H9 (cell line): ENCODE data around the gene ERC1. TPM values are rescaled to one million over a fixed set of nuclear protein-coding genes. Genes with fewer than 3 reads are reported as not detected.

Experiments used
- DNase-seq: peaks from one replicate; pipeline ENCODE4 v3.0.0-alpha.2; 2017
- H2AFZ ChIP-seq: one replicate; pipeline ENCODE4 v1.6.1; 2013; ENCODE audit warnings: mild to moderate bottlenecking, low read length, control low read depth, moderate library complexity
- H2AK5ac ChIP-seq: 2 replicates; pipeline ENCODE4 v1.6.1; 2013; ENCODE audit warnings: low read length, control low read depth, mixed read lengths; ENCODE audit not compliant: insufficient read length
- H2BK120ac ChIP-seq: one replicate; pipeline ENCODE4 v1.6.1; 2013; ENCODE audit warnings: low read depth, mild to moderate bottlenecking, low read length, control low read depth, inconsistent platforms; ENCODE audit not compliant: poor library complexity, severe bottlenecking
- H2BK12ac ChIP-seq: 2 replicates; pipeline ENCODE4 v1.6.1; 2013; ENCODE audit warnings: low read length, control low read depth, mixed read lengths, low read depth; ENCODE audit not compliant: insufficient read length
- H2BK15ac ChIP-seq: 2 replicates; pipeline ENCODE4 v1.6.1; 2013; ENCODE audit warnings: low read depth, low read length, control low read depth
- H2BK20ac ChIP-seq: one replicate; pipeline ENCODE4 v1.6.1; 2013; ENCODE audit warnings: low read depth, mild to moderate bottlenecking, low read length, control low read depth, inconsistent platforms; ENCODE audit not compliant: poor library complexity, severe bottlenecking
- H2BK5ac ChIP-seq: 2 replicates; pipeline ENCODE4 v1.6.1; 2013; ENCODE audit warnings: low read length, control low read depth, mixed read lengths; ENCODE audit not compliant: insufficient read length
- H3K14ac ChIP-seq: 2 replicates; pipeline ENCODE4 v1.6.1; 2013; ENCODE audit warnings: low read length, control low read depth; ENCODE audit not compliant: insufficient read depth
- H3K18ac ChIP-seq: 2 replicates; pipeline ENCODE4 v1.6.1; 2013; ENCODE audit warnings: low read depth, mild to moderate bottlenecking, mixed read lengths, low read length, control low read depth; ENCODE audit not compliant: insufficient read length
- H3K23ac ChIP-seq: 2 replicates; pipeline ENCODE4 v1.6.1; 2013; ENCODE audit warnings: low read length, control low read depth, mixed read lengths, low read depth; ENCODE audit not compliant: insufficient read length
- H3K23me2 ChIP-seq: 2 replicates; pipeline ENCODE4 v1.6.1; 2013; ENCODE audit warnings: low read depth, mild to moderate bottlenecking, mixed read lengths, low read length, control low read depth; ENCODE audit not compliant: insufficient read length, poor library complexity, severe bottlenecking
- H3K27ac ChIP-seq: 2 replicates; pipeline ENCODE4 v1.5.1; 2013; ENCODE audit warnings: low read length, control low read depth, mixed read lengths, low read depth; ENCODE audit not compliant: insufficient read length
- H3K27me3 ChIP-seq: 2 replicates; pipeline ENCODE4 v1.6.1; 2013; ENCODE audit warnings: low read length, control low read depth, inconsistent platforms; ENCODE audit not compliant: insufficient read depth
- H3K4ac ChIP-seq: 2 replicates; pipeline ENCODE4 v1.6.1; 2013; ENCODE audit warnings: low read depth, mild to moderate bottlenecking, control low read depth, inconsistent platforms, low read length, moderate library complexity
- H3K4me1 ChIP-seq: 2 replicates; pipeline ENCODE4 v1.6.1; 2013; ENCODE audit warnings: low read length, control low read depth, inconsistent platforms; ENCODE audit not compliant: insufficient read depth
- H3K4me2 ChIP-seq: 2 replicates; pipeline ENCODE4 v1.6.1; 2013; ENCODE audit warnings: low read length, control low read depth, mixed read lengths; ENCODE audit not compliant: insufficient read length, insufficient read depth
- H3K56ac ChIP-seq: 2 replicates; pipeline ENCODE4 v1.6.1; 2013; ENCODE audit warnings: low read depth, mild to moderate bottlenecking, mixed read lengths, low read length, control low read depth; ENCODE audit not compliant: insufficient read length
- H3K79me1 ChIP-seq: 2 replicates; pipeline ENCODE4 v1.6.1; 2013; ENCODE audit warnings: low read depth, mild to moderate bottlenecking, moderate library complexity, low read length, control low read depth, inconsistent platforms; ENCODE audit not compliant: insufficient read depth, poor library complexity, severe bottlenecking
- H3K79me2 ChIP-seq: 2 replicates; pipeline ENCODE4 v1.6.1; 2013; ENCODE audit warnings: low read length, control low read depth, inconsistent platforms; ENCODE audit not compliant: insufficient read depth
- H3K9ac ChIP-seq: 2 replicates; pipeline ENCODE4 v1.6.1; 2013; ENCODE audit warnings: low read length, control low read depth, mixed read lengths; ENCODE audit not compliant: insufficient read length; ENCODE audit errors: extremely low read depth
- H3K9me3 ChIP-seq: one replicate; pipeline ENCODE4 v1.6.1; 2013; ENCODE audit warnings: low read depth, low read length, inconsistent platforms; ENCODE audit not compliant: control insufficient read depth
- H3T11ph ChIP-seq: one replicate; pipeline ENCODE4 v1.6.1; 2013; ENCODE audit warnings: mild to moderate bottlenecking, low read length, control low read depth, inconsistent platforms
- H4K20me1 ChIP-seq: one replicate; pipeline ENCODE4 v1.6.1; 2013; ENCODE audit not compliant: control insufficient read depth, insufficient read length, insufficient read depth
- H4K5ac ChIP-seq: 2 replicates; pipeline ENCODE4 v1.6.1; 2013; ENCODE audit warnings: low read depth, mild to moderate bottlenecking, mixed read lengths, low read length, control low read depth; ENCODE audit not compliant: insufficient read length
- H4K8ac ChIP-seq: replicated peaks from 2 replicates; pipeline ENCODE4 v1.6.1; 2013; ENCODE audit warnings: low read length, control low read depth, mixed read lengths, low read depth; ENCODE audit not compliant: insufficient read length
- H4K91ac ChIP-seq: 2 replicates; pipeline ENCODE4 v1.6.1; 2013; ENCODE audit warnings: low read depth, mild to moderate bottlenecking, moderate library complexity, mixed read lengths, low read length, control low read depth; ENCODE audit not compliant: insufficient read length
- H3K27ac Mint-ChIP-seq, 3 experiments: 2 replicates in 2 of 3; 3 replicates in 1 of 3; pipeline ENCODE4 v1.8.0; 2020 to 2021; ENCODE audit warnings: mixed read lengths in 3 of 3, mild to moderate bottlenecking in 1 of 3, moderate library complexity in 1 of 3
- H3K27me3 Mint-ChIP-seq: 2 replicates; pipeline ENCODE4 v1.8.0; 2021; ENCODE audit warnings: low read depth, mild to moderate bottlenecking, moderate library complexity, mixed read lengths
- H3K36me3 Mint-ChIP-seq, 3 experiments: 2 replicates in 2 of 3; 3 replicates in 1 of 3; pipeline ENCODE4 v1.8.0; 2020 to 2021; ENCODE audit warnings: low read depth in 3 of 3, mixed read lengths in 3 of 3; ENCODE audit not compliant: insufficient read depth in 1 of 3
- H3K4me1 Mint-ChIP-seq, 2 experiments: 2 replicates each; pipeline ENCODE4 v1.8.0; 2020; ENCODE audit warnings: mixed read lengths in 2 of 2
- H3K4me3 Mint-ChIP-seq, 2 experiments: 2 replicates in 1 of 2; 3 replicates in 1 of 2; pipeline ENCODE4 v1.8.0; 2020 to 2021; ENCODE audit warnings: mild to moderate bottlenecking in 2 of 2, mixed read lengths in 2 of 2, moderate library complexity in 1 of 2
- H3K9me3 Mint-ChIP-seq, 2 experiments: 2 replicates in 1 of 2; 3 replicates in 1 of 2; pipeline ENCODE4 v1.8.0; 2020; ENCODE audit warnings: mild to moderate bottlenecking in 2 of 2, mixed read lengths in 2 of 2, moderate library complexity in 1 of 2
- WGBS: extraction: QIAGEN DNeasy Blood & Tissue Kit; methylation state at CpG from one replicate; pipeline ENCODE4 v1.1.7; 2013; ENCODE audit warnings: missing lambda C conversion rate, low lambda C conversion rate, mixed read lengths; ENCODE audit not compliant: insufficient read length; ENCODE audit errors: extremely low coverage; 5-methylcytosine and 5-hydroxymethylcytosine counted together
- total RNA-seq: library from RNA; stranded (reverse); gene quantifications from 2 replicates; pipeline ENCODE4 v1.2.1, GENCODE V29; 2021
- TF ChIP-seq, protein P1 (sequence below): fragments of 200-600 bp; sonication (generic); conservative IDR thresholded peaks from 3 replicates; pipeline ENCODE4 v1.8.0; 2021; ENCODE audit warnings: antibody characterized with exemption, mild to moderate bottlenecking

The ERC1 gene
- total RNA-seq, 1 experiment from 2014 or later, result 51.2 TPM

DNA sequence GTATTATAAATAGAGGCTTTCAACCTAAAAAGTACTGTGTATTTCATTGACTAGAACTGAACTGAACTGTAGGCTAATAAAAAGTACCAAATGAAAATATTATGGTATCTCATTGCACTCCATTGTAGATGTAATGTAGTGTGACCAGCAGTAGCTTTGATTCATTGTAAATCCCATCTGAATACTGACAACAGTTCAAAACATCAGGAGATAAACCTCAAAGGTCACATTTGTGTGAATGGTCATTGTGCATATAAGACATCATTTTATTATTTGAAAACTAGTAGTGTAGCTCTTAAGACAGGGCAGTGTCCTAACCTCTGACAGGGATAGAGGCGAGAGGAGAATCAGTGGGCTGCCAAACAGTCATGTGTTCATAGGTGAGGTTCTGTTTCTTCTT, 316.8 kb downstream of the ERC1 start:
- TF ChIP-seq, protein P1, sequence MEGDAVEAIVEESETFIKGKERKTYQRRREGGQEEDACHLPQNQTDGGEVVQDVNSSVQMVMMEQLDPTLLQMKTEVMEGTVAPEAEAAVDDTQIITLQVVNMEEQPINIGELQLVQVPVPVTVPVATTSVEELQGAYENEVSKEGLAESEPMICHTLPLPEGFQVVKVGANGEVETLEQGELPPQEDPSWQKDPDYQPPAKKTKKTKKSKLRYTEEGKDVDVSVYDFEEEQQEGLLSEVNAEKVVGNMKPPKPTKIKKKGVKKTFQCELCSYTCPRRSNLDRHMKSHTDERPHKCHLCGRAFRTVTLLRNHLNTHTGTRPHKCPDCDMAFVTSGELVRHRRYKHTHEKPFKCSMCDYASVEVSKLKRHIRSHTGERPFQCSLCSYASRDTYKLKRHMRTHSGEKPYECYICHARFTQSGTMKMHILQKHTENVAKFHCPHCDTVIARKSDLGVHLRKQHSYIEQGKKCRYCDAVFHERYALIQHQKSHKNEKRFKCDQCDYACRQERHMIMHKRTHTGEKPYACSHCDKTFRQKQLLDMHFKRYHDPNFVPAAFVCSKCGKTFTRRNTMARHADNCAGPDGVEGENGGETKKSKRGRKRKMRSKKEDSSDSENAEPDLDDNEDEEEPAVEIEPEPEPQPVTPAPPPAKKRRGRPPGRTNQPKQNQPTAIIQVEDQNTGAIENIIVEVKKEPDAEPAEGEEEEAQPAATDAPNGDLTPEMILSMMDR, result no peak
- Histone ChIP-seq H3K56ac (no peak overlapping the region), H3K27ac (no peak overlapping the region), H3K27me3 (no peaks in the 10 kb centered on the region), H3K9ac (no peak overlapping the region), H3K4me2 (no peak overlapping the region), H2BK15ac (no peak overlapping the region), H3K14ac (no peak overlapping the region), H3K18ac (no peak overlapping the region), H3K23me2 (no peaks in the 10 kb centered on the region), H2BK5ac (no peak overlapping the region), H2BK12ac (no peak overlapping the region), H3K4me1 (no peaks in the 10 kb centered on the region), H4K20me1 (no peaks in the 10 kb centered on the region), H2BK20ac (no peak overlapping the region), H4K5ac (no peak overlapping the region), H3K4ac (no peak overlapping the region), H4K8ac (no peak overlapping the region), H3K9me3 (no peaks in the 10 kb centered on the region), H2AK5ac (no peak overlapping the region), H3K23ac (no peak overlapping the region), H3K79me2 (no peaks in the 10 kb centered on the region), H2AFZ (no peak overlapping the region), H2BK120ac (no peak overlapping the region), H3K79me1 (no peaks in the 10 kb centered on the region), H3T11ph (no peak overlapping the region), H4K91ac (no peak overlapping the region)
- WGBS, result no CpG with 5 or more reads among the region's 1 CpG
- Mint-ChIP-seq H3K27me3 (no peaks in the 10 kb centered on the region), H3K36me3 (peaks cover 0 to 3% (median 0%) of the 10 kb centered on the region in 3 experiments; a peak in 3 of 7 replicates), H3K27ac (no peak overlapping the region), H3K4me3 (no peak overlapping the region), H3K9me3 (no peaks in the 10 kb centered on the region), H3K4me1 (no peaks in the 10 kb centered on the region)
- DNase-seq, result no peak
